PC-3 (cell line): Measurements from ENCODE around the gene OTUB1. TPM values are rescaled to one million over a fixed set of nuclear protein-coding genes. Genes with fewer than 3 reads are reported as not detected.
A peak's percentile ranks its signal among the peaks of the same experiment; 100 is the strongest.

Experiments
- ATAC-seq: fragments of 200-7000 bp; cut with Tn5 transposase; 2 replicates; pipeline ENCODE4 v1.9.1; 2020; ENCODE audit warnings: mild to moderate bottlenecking, moderate library complexity
- BruUV-seq: library from RNA; stranded (reverse); fragments of 400-500 nt; replicated peaks from 2 replicates; lab custom pipeline; 2021; lab: Mats Ljungman, UMichigan
- CTCF ChIA-PET: fragments of 300-600 bp; sonication (Branson Sonifier 250); formaldehyde crosslinking; loops from one replicate; lab custom pipeline; 2022; ENCODE audit warnings: antibody characterized with exemption; lab: Charles Lee
- POLR2A ChIA-PET: fragments of 300-600 bp; sonication (Branson Sonifier 250); formaldehyde crosslinking; loops from one replicate; lab custom pipeline; 2022; ENCODE audit warnings: antibody characterized with exemption; ENCODE audit not compliant: unreplicated experiment; lab: Charles Lee
- DNase-seq: peaks from one replicate; pipeline ENCODE4 v3.0.0-alpha.2; 2015
- H2AFZ ChIP-seq: fragments of 300-600 bp; sonication (generic); 2 replicates; pipeline ENCODE4 v1.6.0; 2016; ENCODE audit warnings: antibody characterized with exemption, low read length
- H3F3A ChIP-seq: fragments of 300-600 bp; sonication (generic); one replicate; pipeline ENCODE4 v1.6.0; 2017; ENCODE audit warnings: antibody characterized with exemption, low read length, control low read depth, mild to moderate bottlenecking; ENCODE audit not compliant: unreplicated experiment
- H3K27ac ChIP-seq: fragments of 300-600 bp; sonication (generic); 2 replicates; pipeline ENCODE4 v1.5.1; 2016; ENCODE audit warnings: mild to moderate bottlenecking, low read length
- H3K27me3 ChIP-seq: fragments of 300-600 bp; sonication (generic); 2 replicates; pipeline ENCODE4 v1.6.1; 2016; ENCODE audit warnings: low read length, mixed read lengths
- H3K36me3 ChIP-seq: fragments of 300-600 bp; sonication (generic); 2 replicates; pipeline ENCODE4 v1.6.1; 2016; ENCODE audit warnings: low read depth, mixed run types, low read length, mixed read lengths
- H3K4me1 ChIP-seq: fragments of 300-600 bp; sonication (generic); 2 replicates; pipeline ENCODE4 v1.5.1; 2016; ENCODE audit warnings: low read length; ENCODE audit not compliant: insufficient read depth
- H3K4me2 ChIP-seq: fragments of 300-600 bp; sonication (generic); 2 replicates; pipeline ENCODE4 v1.6.0; 2016; ENCODE audit warnings: low read length
- H3K4me3 ChIP-seq: fragments of 300-600 bp; sonication (generic); 2 replicates; pipeline ENCODE4 v1.5.1; 2016; ENCODE audit warnings: mild to moderate bottlenecking, low read length, mixed read lengths
- H3K79me2 ChIP-seq: fragments of 300-600 bp; sonication (generic); 2 replicates; pipeline ENCODE4 v1.6.1; 2017; ENCODE audit warnings: low read length, mixed read lengths
- H3K9ac ChIP-seq: fragments of 300-600 bp; sonication (generic); 2 replicates; pipeline ENCODE4 v1.6.0; 2016; ENCODE audit warnings: mild to moderate bottlenecking, low read length
- H3K9me2 ChIP-seq: fragments of 300-600 bp; sonication (generic); replicated peaks from 2 replicates; pipeline ENCODE4 v1.6.1; 2016; ENCODE audit warnings: mixed run types, low read length, mixed read lengths
- H3K9me3 ChIP-seq: fragments of 300-600 bp; sonication (generic); 2 replicates; pipeline ENCODE4 v1.6.1; 2016; ENCODE audit warnings: low read length, mixed read lengths
- H4K20me1 ChIP-seq: fragments of 300-600 bp; sonication (generic); 2 replicates; pipeline ENCODE4 v1.6.1; 2016; ENCODE audit warnings: low read length, mixed read lengths
- CTCF ChIP-seq: fragments of 300-600 bp; sonication (generic); conservative IDR thresholded peaks from 2 replicates; pipeline ENCODE4 v1.5.1; 2017; ENCODE audit warnings: antibody characterized with exemption, low read depth, mild to moderate bottlenecking, low read length
- EZH2 ChIP-seq: fragments of 300-600 bp; sonication (generic); IDR thresholded peaks from one replicate; pipeline ENCODE4 v1.6.1; 2017; ENCODE audit warnings: antibody characterized with exemption, mild to moderate bottlenecking, low read length; ENCODE audit not compliant: unreplicated experiment
- EZH2phosphoT487 ChIP-seq: fragments of 300-600 bp; sonication (generic); IDR thresholded peaks from 2 replicates; pipeline ENCODE4 v1.6.1; 2018; ENCODE audit warnings: mild to moderate bottlenecking, antibody characterized with exemption, low read length, borderline replicate concordance
- intact Hi-C: fragments of 100-400 bp; cut with micrococcal nuclease; formaldehyde crosslinking; loops from 2 replicates; pipeline ENCODE4 v1.9.0; 2023
- total RNA-seq: library from RNA; depleted of rRNA; stranded (reverse); fragments of >200 nt; gene quantifications from 2 replicates; pipeline ENCODE4 v1.2.3, GENCODE V29; 2014

OTUB1 gene
- total RNA-seq, 1 experiment from 2014 or later: 129 TPM

GRCh38 chr11:64018310-64018709, 32.1 kb downstream of the OTUB1 start:
- Histone ChIP-seq H3K4me1 (no peaks in the 10 kb centered on the region), H3K9me2 (no peaks in the 10 kb centered on the region), H3F3A (no peaks in the 10 kb centered on the region), H4K20me1 (no peaks in the 10 kb centered on the region), H3K79me2 (no peaks in the 10 kb centered on the region), H3K36me3 (no peaks in the 10 kb centered on the region), H3K27me3 (no peaks in the 10 kb centered on the region), H3K9ac (no peak overlapping the region), H3K9me3 (no peaks in the 10 kb centered on the region), H3K27ac (no peak overlapping the region), H2AFZ (no peak overlapping the region), H3K4me3 (no peak overlapping the region), H3K4me2 (no peak overlapping the region)
- no peak for DNase-seq
- POLR2A ChIA-PET: no interaction called here
- intact Hi-C loops: no loop called here
- TF ChIP-seq CTCF: no peak
- no peak for TF ChIP-seq EZH2
- no peak for TF ChIP-seq EZH2phosphoT487
- BruUV-seq: no TSS peak
- 0 out of 2 replicates have a peak, but pooled peaks have one; percentile 16 for ATAC-seq
- CTCF ChIA-PET: no interaction called here

- no peak overlapping the region for H3K4me2 ChIP-seq
- H4K20me1 ChIP-seq: no peaks in the 10 kb centered on the region
- H3K9me3 ChIP-seq: no peaks in the 10 kb centered on the region
- POLR2A ChIA-PET: no interaction called here
- H3K4me1 ChIP-seq: no peaks in the 10 kb centered on the region
- ATAC-seq (no peak), DNase-seq (no peak)
- BruUV-seq: no TSS peak
- no peaks in the 10 kb centered on the region for H3K9me2 ChIP-seq
- H3K36me3 ChIP-seq: no peaks in the 10 kb centered on the region
- H3K27me3 ChIP-seq: no peaks in the 10 kb centered on the region
- TF ChIP-seq EZH2: no peak
- TF ChIP-seq EZH2phosphoT487: no peak
- TF ChIP-seq CTCF: no peak
- intact Hi-C loops: no loop called here
- H2AFZ ChIP-seq: no peak overlapping the region
- no peak overlapping the region for H3K4me3 ChIP-seq
- no peak overlapping the region for H3K9ac ChIP-seq
- H3K79me2 ChIP-seq: no peaks in the 10 kb centered on the region
- no peaks in the 10 kb centered on the region for H3F3A ChIP-seq
- no peak overlapping the region for H3K27ac ChIP-seq
- CTCF ChIA-PET: no interaction called here
These were observed 33.1 kb downstream of the OTUB1 start for GRCh38 chr11:64019106-64020037.
